HG02588 (cell line): ENCODE results near the gene SOAT2.
A peak's percentile ranks its signal among the peaks of the same experiment; 100 is the strongest.

ENCODE experiments used
- ATAC-seq: cut with Tn5 transposase; IDR thresholded peaks from one replicate; pipeline ENCODE4 v1.9.1; 2021; ENCODE audit warnings: mild to moderate bottlenecking, moderate library complexity; ENCODE audit not compliant: unreplicated experiment

SOAT2 gene

GRCh38 chr12:53064613-53065436, 38.5 kb upstream of the SOAT2 start:
- ATAC-seq, result no peak

- no peak for ATAC-seq
These were observed 37.8 kb upstream of the SOAT2 start for GRCh38 chr12:53065470-53065869.

GRCh38 chr12:53065975-53066931, 37.0 kb upstream of the SOAT2 start:
- no peak for ATAC-seq

- ATAC-seq, result no peak
These were observed 36.0 kb upstream of the SOAT2 start for GRCh38 chr12:53067074-53067992.

- no peak for ATAC-seq
These were observed 35.1 kb upstream of the SOAT2 start for GRCh38 chr12:53067993-53068770.

- ATAC-seq, result no peak
These were observed 34.3 kb upstream of the SOAT2 start for GRCh38 chr12:53068811-53069585.

GRCh38 chr12:53069621-53070410, 33.5 kb upstream of the SOAT2 start:
- no peak for ATAC-seq

GRCh38 chr12:53070877-53071492, 32.3 kb upstream of the SOAT2 start:
- no peak for ATAC-seq

- no peak for ATAC-seq
These were observed 31.4 kb upstream of the SOAT2 start for GRCh38 chr12:53071591-53072551.

GRCh38 chr12:53073881-53074280, 29.4 kb upstream of the SOAT2 start:
- ATAC-seq, result no peak

GRCh38 chr12:53074283-53074998, 28.8 kb upstream of the SOAT2 start:
- ATAC-seq, result no peak

GRCh38 chr12:53074999-53075370, 28.3 kb upstream of the SOAT2 start:
- no peak for ATAC-seq

- no peak for ATAC-seq
These were observed 26.8 kb upstream of the SOAT2 start for GRCh38 chr12:53076461-53076860.

GRCh38 chr12:53077030-53077429, 26.3 kb upstream of the SOAT2 start:
- no peak for ATAC-seq

GRCh38 chr12:53078425-53079225, 24.7 kb upstream of the SOAT2 start:
- peak; percentile 22 for ATAC-seq
